Stimulated activated CD4-positive, alpha-beta T cell treated with anti-CD3 and anti-CD28 coated beads, Interleukin-1b, Interleukin-23, amount 100 ng/mL, for 24 hours (primary cell): ENCODE data around the gene PAXX.

Experiments used
- DNase-seq, 4 experiments: peaks; one replicate each; pipeline ENCODE4 v3.0.0-alpha.2; 2020; ENCODE audit warnings: low read depth in 4 of 4, low spot score in 1 of 4

The PAXX gene

GRCh38 chr9:136980669-136981478 lies 11.3 kb upstream of the PAXX start:
- no peak for DNase-seq

GRCh38 chr9:136981588-136982231 lies 10.5 kb upstream of the PAXX start:
- no peak for DNase-seq

GRCh38 chr9:136982232-136983051 lies 9.8 kb upstream of the PAXX start, which contains the start of gene LCNL1:
Gene LCNL1 (plus strand): TSS chr9:136982993. CDS start chr9:136983587, 594 bp downstream.
- DNase-seq, result no peak

GRCh38 chr9:136983167-136983566 lies 9.1 kb upstream of the PAXX start:
- no peak for DNase-seq

- DNase-seq, result no peak
These were observed 8.4 kb upstream of the PAXX start for GRCh38 chr9:136983656-136984314.

- no peak for DNase-seq
These were observed 7.7 kb upstream of the PAXX start for GRCh38 chr9:136984464-136985026.

GRCh38 chr9:136985027-136985602 lies 7.1 kb upstream of the PAXX start:
- no peak for DNase-seq

- no peak for DNase-seq
These were observed 6.4 kb upstream of the PAXX start for GRCh38 chr9:136985853-136986252.

GRCh38 chr9:136988872-136989271 lies 3.4 kb upstream of the PAXX start:
- DNase-seq, result no peak

GRCh38 chr9:136990242-136990911 lies 1.8 kb upstream of the PAXX start:
- no peak for DNase-seq

- no peak for DNase-seq
These were observed 672 bp downstream of the PAXX start for GRCh38 chr9:136992819-136993369.

GRCh38 chr9:136994180-136994887 lies 2.1 kb downstream of the PAXX start:
- no peak for DNase-seq

- no peak for DNase-seq
These were observed 2.6 kb downstream of the PAXX start for GRCh38 chr9:136994888-136995230.

- no peak for DNase-seq
These were observed 3.1 kb downstream of the PAXX start for GRCh38 chr9:136995362-136995761.

- DNase-seq, result no peak
These were observed 3.6 kb downstream of the PAXX start for GRCh38 chr9:136995772-136996311.

- DNase-seq, result no peak
These were observed 4.4 kb downstream of the PAXX start, which contains the start of gene CLIC3 for GRCh38 chr9:136996361-136997292. Gene CLIC3 (minus strand): TSS chr9:136996568. CDS start chr9:136996543, 25 bp downstream.

- no peak for DNase-seq
These were observed 5.1 kb downstream of the PAXX start for GRCh38 chr9:136997371-136997770.

GRCh38 chr9:136997830-136998234 lies 5.6 kb downstream of the PAXX start:
- DNase-seq, result no peak
